Keratinocyte (primary cell): ENCODE results near the gene SHC1. TPM values are rescaled to one million over a fixed set of nuclear protein-coding genes. Genes with fewer than 3 reads are reported as not detected.

Experiments used
- DNase-seq: peaks from one replicate; pipeline ENCODE4 v3.0.0-alpha.2; 2011; ENCODE audit warnings: low read depth, missing footprints, low spot score
- FAIRE-seq: peaks from 2 replicates; lab custom pipeline; 2011; peaks lifted over from hg19 to GRCh38; lab: Jason Lieb, UNC
- H2AFZ ChIP-seq: 2 replicates; pipeline ENCODE4 v1.6.0; 2012; ENCODE audit warnings: low read length, control low read depth, inconsistent platforms; ENCODE audit not compliant: control insufficient read depth
- H3K27ac ChIP-seq: 2 replicates; pipeline ENCODE4 v1.5.1; 2011; ENCODE audit warnings: low read length; ENCODE audit not compliant: control insufficient read depth, insufficient read depth
- H3K27me3 ChIP-seq: 3 replicates; pipeline ENCODE4 v1.6.0; 2011; ENCODE audit warnings: low read length; ENCODE audit not compliant: control insufficient read depth, insufficient read depth; ENCODE audit errors: extremely low read depth
- H3K36me3 ChIP-seq, 2 experiments: 2 replicates in 1 of 2; 3 replicates in 1 of 2; pipeline ENCODE4 v1.5.1; 2011; ENCODE audit warnings: low read length in 2 of 2, mild to moderate bottlenecking in 1 of 2; ENCODE audit not compliant: control insufficient read depth in 2 of 2, insufficient read depth in 2 of 2; ENCODE audit errors: extremely low read depth in 1 of 2
- H3K4me1 ChIP-seq: 3 replicates; pipeline ENCODE4 v1.5.1; 2011; ENCODE audit warnings: low read length; ENCODE audit not compliant: control insufficient read depth, insufficient read depth; ENCODE audit errors: extremely low read depth
- H3K4me2 ChIP-seq: 3 replicates; pipeline ENCODE4 v1.6.0; 2011; ENCODE audit warnings: low read depth, low read length; ENCODE audit not compliant: control insufficient read depth, insufficient read depth; ENCODE audit errors: extremely low read depth
- H3K4me3 ChIP-seq, 3 experiments: fragments of 200-600 bp in 1 of 3; sonication (generic) in 1 of 3; 2 replicates in 2 of 3; 3 replicates in 1 of 3; pipeline ENCODE4 v1.5.1; 2011 to 2016; ENCODE audit warnings: low read length in 3 of 3, mild to moderate bottlenecking in 3 of 3, control low read depth in 2 of 3, inconsistent platforms in 1 of 3, low read depth in 1 of 3, mixed read lengths in 1 of 3, mixed run types in 1 of 3, moderate library complexity in 1 of 3; ENCODE audit not compliant: control insufficient read depth in 2 of 3, insufficient read depth in 2 of 3; ENCODE audit errors: extremely low read depth in 1 of 3
- H3K79me2 ChIP-seq: 2 replicates; pipeline ENCODE4 v1.6.0; 2012; ENCODE audit warnings: low read length; ENCODE audit not compliant: control insufficient read depth, insufficient read depth
- H3K9ac ChIP-seq: 3 replicates; pipeline ENCODE4 v1.6.0; 2011; ENCODE audit warnings: low read length; ENCODE audit not compliant: control insufficient read depth, insufficient read depth; ENCODE audit errors: extremely low read depth
- H3K9me1 ChIP-seq: 3 replicates; pipeline ENCODE4 v1.6.0; 2011; ENCODE audit warnings: low read length; ENCODE audit not compliant: control insufficient read depth, insufficient read depth; ENCODE audit errors: extremely low read depth
- H3K9me3 ChIP-seq: 2 replicates; pipeline ENCODE4 v1.5.1; 2012; ENCODE audit warnings: low read depth, low read length; ENCODE audit not compliant: control insufficient read depth
- H4K20me1 ChIP-seq: 3 replicates; pipeline ENCODE4 v1.6.0; 2011; ENCODE audit warnings: low read length; ENCODE audit not compliant: control insufficient read depth, insufficient read depth; ENCODE audit errors: extremely low read depth
- CTCF ChIP-seq, 3 experiments: IDR thresholded peaks in 1 of 3; conservative IDR thresholded peaks in 1 of 3; optimal IDR thresholded peaks in 1 of 3; 2 replicates in 2 of 3; 3 replicates in 1 of 3; pipeline versions ENCODE3 to v1.5.1; 2011; ENCODE audit warnings: low read length in 3 of 3, mild to moderate bottlenecking in 3 of 3, moderate library complexity in 2 of 3, control low read depth in 1 of 3, inconsistent platforms in 1 of 3; ENCODE audit not compliant: insufficient read depth in 2 of 3; ENCODE audit errors: extremely low read depth in 1 of 3
- EZH2 ChIP-seq: IDR thresholded peaks from one replicate; pipeline ENCODE4 v1.6.1; 2012; ENCODE audit warnings: inconsistent platforms, mild to moderate bottlenecking, low read length, moderate library complexity
- dilution Hi-C: fragments of 300-500 bp; cut with MboI; formaldehyde crosslinking; loops from one replicate; pipeline ENCODE4 v1.7.0; 2020; ENCODE audit warnings: low sequenced_read_pairs; ENCODE audit not compliant: extremely low pct_ligation_motif_present
- polyA plus RNA-seq, 5 experiments: library from polyadenylated mRNA; depleted of rRNA in 3 of 5; stranded (reverse) in 3 of 5; stranded (forward) in 1 of 5; unstranded in 1 of 5; fragments of >200 nt; gene quantifications; 1 replicate in 1 of 5; 2 replicates in 3 of 5; 3 replicates in 1 of 5; pipeline versions ENCODE4 v1.2.1 to v1.2.3, GENCODE V29; 2011 to 2012; ENCODE audit warnings: missing spikeins in 2 of 5, low read depth in 1 of 5, low replicate concordance in 1 of 5

The SHC1 gene
- polyA plus RNA-seq, 1 donor (not counting 4 experiments of a cell fraction or from before 2014, with no cell fraction given), result 245 TPM

GRCh38 chr1:154975409-154976059 lies 5.0 kb upstream of the SHC1 start:
- Histone ChIP-seq H3K79me2 (peaks cover 43% of the 10 kb centered on the region), H3K36me3 (peaks cover 0 to 10% of the 10 kb centered on the region in 2 experiments), H4K20me1 (no peaks in the 10 kb centered on the region), H3K9me3 (no peaks in the 10 kb centered on the region), H3K4me2 (peak overlapping the region; percentile 95), H3K9me1 (no peaks in the 10 kb centered on the region), H3K4me3 (peak overlapping the region; percentile 57 to 98 (median 82)), H3K9ac (peak overlapping the region; percentile 96), H2AFZ (no peak overlapping the region), H3K27me3 (no peaks in the 10 kb centered on the region), H3K4me1 (peaks cover 29% of the 10 kb centered on the region), H3K27ac (peak overlapping the region; percentile 98)
- DNase-seq (no peak), FAIRE-seq (no peak)
- TF ChIP-seq EZH2, result no peak
- no peak for TF ChIP-seq CTCF (optimal IDR thresholded peaks at IDR 0.05 in 1 of 3, IDR thresholded peaks at IDR 0.05 in 1 of 3, conservative IDR thresholded peaks at IDR 0.05 in 1 of 3; ENCODE audit: extremely low read depth in 1 of 3, insufficient read depth in 2 of 3, low read length in 3 of 3)
- dilution Hi-C loops, result no loop called here

GRCh38 chr1:154974808-154975408 lies 4.4 kb upstream of the SHC1 start:
- peak overlapping the region; percentile 71 for H2AFZ ChIP-seq
- H3K9me3 ChIP-seq, result no peaks in the 10 kb centered on the region
- no peak for TF ChIP-seq EZH2
- TF ChIP-seq CTCF (optimal IDR thresholded peaks at IDR 0.05 in 1 of 3, IDR thresholded peaks at IDR 0.05 in 1 of 3, conservative IDR thresholded peaks at IDR 0.05 in 1 of 3; ENCODE audit: extremely low read depth in 1 of 3, insufficient read depth in 2 of 3, low read length in 3 of 3), result no peak
- H3K27ac ChIP-seq, result peak overlapping the region; percentile 98
- H4K20me1 ChIP-seq, result no peaks in the 10 kb centered on the region
- dilution Hi-C loops, result no loop called here
- peaks cover 49% of the 10 kb centered on the region for H3K79me2 ChIP-seq
- FAIRE-seq (peak; percentile 71), DNase-seq (peak; percentile 81)
- H3K36me3 ChIP-seq, result peaks cover 0 to 10% of the 10 kb centered on the region in 2 experiments
- H3K9ac ChIP-seq, result peak overlapping the region; percentile 96
- peak overlapping the region; percentile 95 for H3K4me2 ChIP-seq
- no peaks in the 10 kb centered on the region for H3K9me1 ChIP-seq
- H3K27me3 ChIP-seq, result no peaks in the 10 kb centered on the region
- H3K4me1 ChIP-seq, result peaks cover 35% of the 10 kb centered on the region
- peak overlapping the region; percentile 57 to 98 (median 82) for H3K4me3 ChIP-seq
